Kidney epithelial cell (primary cell): ENCODE results near the gene LPCAT1. TPM values are rescaled to one million over a fixed set of nuclear protein-coding genes. Genes with fewer than 3 reads are reported as not detected.
"Not testable (repeated sequence)": the region's sequence is repeated elsewhere in the genome, so short reads cannot be mapped to it uniquely, and the experiment has no call there.

Experiments used
- DNase-seq: peaks from one replicate; pipeline ENCODE4 v3.0.0-alpha.2; 2010; ENCODE audit warnings: low read depth
- H3K27me3 ChIP-seq: 2 replicates; pipeline ENCODE4 v1.6.0; 2011; ENCODE audit warnings: low read length; ENCODE audit not compliant: control insufficient read depth, insufficient read depth
- H3K36me3 ChIP-seq: 2 replicates; pipeline ENCODE4 v1.5.1; 2011; ENCODE audit warnings: low read length; ENCODE audit not compliant: control insufficient read depth, insufficient read depth
- H3K4me3 ChIP-seq: 2 replicates; pipeline ENCODE4 v1.5.1; 2011; ENCODE audit warnings: low read depth, mild to moderate bottlenecking, control low read depth, low read length
- CTCF ChIP-seq: IDR thresholded peaks from 2 replicates; pipeline ENCODE4 v1.5.1; 2011; ENCODE audit warnings: mild to moderate bottlenecking, moderate library complexity, low read length, control low read depth, inconsistent platforms; ENCODE audit not compliant: insufficient read depth, poor library complexity, severe bottlenecking
- total RNA-seq: library from RNA; depleted of rRNA; stranded (reverse); fragments of >200 nt; gene quantifications from 2 replicates; pipeline ENCODE4 v1.2.3, GENCODE V29; 2015

LPCAT1 gene
- total RNA-seq, 1 donor from 2014 or later = 87.6 TPM

- no peaks in the 10 kb centered on the region for H3K27me3 ChIP-seq
- no peak for DNase-seq
- H3K4me3 ChIP-seq = no peak overlapping the region
- TF ChIP-seq CTCF = no peak
- H3K36me3 ChIP-seq = peaks cover 3% of the 10 kb centered on the region
Measured at GRCh38 chr5:1506242-1507013, 17.3 kb downstream of the LPCAT1 start.

GRCh38 chr5:1505506-1506241 lies 18.1 kb downstream of the LPCAT1 start:
- TF ChIP-seq CTCF = no peak
- H3K27me3 ChIP-seq = no peaks in the 10 kb centered on the region
- peaks cover 3% of the 10 kb centered on the region for H3K36me3 ChIP-seq
- no peak overlapping the region for H3K4me3 ChIP-seq
- no peak for DNase-seq

- H3K4me3 ChIP-seq, H3K27me3 ChIP-seq, DNase-seq, H3K36me3 ChIP-seq: not testable (repeated sequence)
Measured at GRCh38 chr5:1505089-1505488, 18.7 kb downstream of the LPCAT1 start.

- DNase-seq = no peak
- Histone ChIP-seq H3K36me3 (peaks cover 1% of the 10 kb centered on the region), H3K4me3 (no peak overlapping the region), H3K27me3 (no peaks in the 10 kb centered on the region)
- TF ChIP-seq CTCF = no peak
Measured at GRCh38 chr5:1504617-1505016, 19.1 kb downstream of the LPCAT1 start.

GRCh38 chr5:1504069-1504595 lies 19.6 kb downstream of the LPCAT1 start:
- Histone ChIP-seq H3K4me3 (no peak overlapping the region), H3K27me3 (no peaks in the 10 kb centered on the region), H3K36me3 (peaks cover 1% of the 10 kb centered on the region)
- TF ChIP-seq CTCF = no peak
- no peak for DNase-seq

- DNase-seq = no peak
- no peak for TF ChIP-seq CTCF
- H3K27me3 ChIP-seq = no peaks in the 10 kb centered on the region
- peaks cover 1% of the 10 kb centered on the region for H3K36me3 ChIP-seq
- no peak overlapping the region for H3K4me3 ChIP-seq
Measured at GRCh38 chr5:1503241-1504068, 20.3 kb downstream of the LPCAT1 start.
